ENCODE measurements around the gene TP53I13. TPM values are rescaled to one million over a fixed set of nuclear protein-coding genes. Genes with fewer than 3 reads are reported as not detected.

The TP53I13 gene
- total and polyA plus RNA-seq, 2 donors (not counting 3 experiments of a cell fraction or from before 2014, with no cell fraction given): 41.1 to 42.7 TPM

DNA sequence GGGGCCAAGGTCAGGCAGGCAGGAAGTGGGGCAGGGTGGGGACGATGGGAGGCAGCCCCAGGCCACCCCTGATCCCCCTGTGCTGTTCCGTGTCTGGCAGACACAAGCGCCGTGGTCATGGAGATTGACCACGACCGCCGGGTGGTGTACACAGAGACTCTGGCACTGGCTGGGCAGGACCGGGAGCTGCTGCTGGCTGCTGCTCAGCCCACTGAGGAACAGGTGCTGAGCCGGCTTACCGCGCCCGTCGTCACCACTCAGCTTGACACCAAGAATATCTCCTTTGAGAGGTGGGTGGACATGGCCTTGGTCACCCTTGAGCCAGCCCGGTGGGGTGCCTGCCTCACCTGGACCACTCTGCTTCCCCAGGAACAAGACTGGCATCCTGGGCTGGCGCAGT, 40.5 kb downstream of the TP53I13 start:
- CTCF ChIA-PET: interaction anchor here (2.9 kb wide), 1 partner anchor 8 kb away, joined by 15 read pairs; no protein-coding TSS in a partner anchor
- no peak for DNase-seq (ENCODE audit: low read depth, low spot score)
- TF ChIP-seq MYC (IDR thresholded peaks at IDR 0.05; ENCODE audit: low read depth, low read length) (no peak), EZH2 (IDR thresholded peaks at IDR 0.05; ENCODE audit: borderline replicate concordance, low read depth, low read length, severe bottlenecking) (no peak), POLR2A (IDR thresholded peaks at IDR 0.05; ENCODE audit: low read depth, low read length) (no peak), JUN (IDR thresholded peaks at IDR 0.05; ENCODE audit: borderline replicate concordance, insufficient read depth, insufficient read length, low read depth) (no peak)
- TF ChIP-seq, protein P1, sequence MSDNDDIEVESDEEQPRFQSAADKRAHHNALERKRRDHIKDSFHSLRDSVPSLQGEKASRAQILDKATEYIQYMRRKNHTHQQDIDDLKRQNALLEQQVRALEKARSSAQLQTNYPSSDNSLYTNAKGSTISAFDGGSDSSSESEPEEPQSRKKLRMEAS (IDR thresholded peaks at IDR 0.05; ENCODE audit: insufficient read depth, insufficient read length): no peak
- TF ChIP-seq, protein P2, sequence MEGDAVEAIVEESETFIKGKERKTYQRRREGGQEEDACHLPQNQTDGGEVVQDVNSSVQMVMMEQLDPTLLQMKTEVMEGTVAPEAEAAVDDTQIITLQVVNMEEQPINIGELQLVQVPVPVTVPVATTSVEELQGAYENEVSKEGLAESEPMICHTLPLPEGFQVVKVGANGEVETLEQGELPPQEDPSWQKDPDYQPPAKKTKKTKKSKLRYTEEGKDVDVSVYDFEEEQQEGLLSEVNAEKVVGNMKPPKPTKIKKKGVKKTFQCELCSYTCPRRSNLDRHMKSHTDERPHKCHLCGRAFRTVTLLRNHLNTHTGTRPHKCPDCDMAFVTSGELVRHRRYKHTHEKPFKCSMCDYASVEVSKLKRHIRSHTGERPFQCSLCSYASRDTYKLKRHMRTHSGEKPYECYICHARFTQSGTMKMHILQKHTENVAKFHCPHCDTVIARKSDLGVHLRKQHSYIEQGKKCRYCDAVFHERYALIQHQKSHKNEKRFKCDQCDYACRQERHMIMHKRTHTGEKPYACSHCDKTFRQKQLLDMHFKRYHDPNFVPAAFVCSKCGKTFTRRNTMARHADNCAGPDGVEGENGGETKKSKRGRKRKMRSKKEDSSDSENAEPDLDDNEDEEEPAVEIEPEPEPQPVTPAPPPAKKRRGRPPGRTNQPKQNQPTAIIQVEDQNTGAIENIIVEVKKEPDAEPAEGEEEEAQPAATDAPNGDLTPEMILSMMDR (IDR thresholded peaks at IDR 0.05; ENCODE audit: extremely low read depth in 1 of 2, insufficient read depth in 1 of 2, low read depth in 1 of 2, low read length in 2 of 2): no peak
- POLR2A ChIA-PET: no interaction called here
- no peak for FAIRE-seq
- Histone ChIP-seq H3K4me1 (ENCODE audit: control insufficient read depth, extremely low read depth, insufficient read depth, low read length) (peaks cover 9% of the 10 kb centered on the region), H3K9me1 (replicated peaks; ENCODE audit: control insufficient read depth, extremely low read depth, insufficient read depth, low read length) (no peaks in the 10 kb centered on the region), H3K79me2 (ENCODE audit: control insufficient read depth, insufficient read depth, low read length) (no peaks in the 10 kb centered on the region), H3K9ac (replicated peaks; ENCODE audit: extremely low read depth, insufficient read depth, low read length) (no peak overlapping the region), H3K4me3 (replicated peaks in 1 of 3; ENCODE audit: insufficient read depth in 1 of 3, low read depth in 1 of 3, low read length in 3 of 3) (no peak overlapping the region), H3K4me2 (ENCODE audit: insufficient read depth, low read length) (no peak overlapping the region), H3K36me3 (ENCODE audit: control insufficient read depth in 2 of 2, extremely low read depth in 1 of 2, insufficient read depth in 2 of 2, low read length in 2 of 2) (peaks cover 0 to 4% of the 10 kb centered on the region in 2 experiments), H3K27ac (ENCODE audit: insufficient read depth, low read depth, low read length) (no peak overlapping the region), H2AFZ (ENCODE audit: low read depth, low read length) (no peak overlapping the region), H3K9me3 (replicated peaks; ENCODE audit: control insufficient read depth, insufficient read depth, low read length) (no peaks in the 10 kb centered on the region), H4K20me1 (replicated peaks; ENCODE audit: control insufficient read depth, extremely low read depth, insufficient read depth, low read length) (no peaks in the 10 kb centered on the region), H3K27me3 (ENCODE audit: control insufficient read depth in 2 of 2, insufficient read depth in 2 of 2, low read length in 2 of 2) (no peaks in the 10 kb centered on the region)
- dilution Hi-C loops (cut with MboI; ENCODE audit: extremely low pct_ligation_motif_present, low sequenced_read_pairs) (no loop called here), intact Hi-C loops (cut with micrococcal nuclease) (no loop called here)
- BruUV-seq (replicated peaks): no TSS peak

DNA sequence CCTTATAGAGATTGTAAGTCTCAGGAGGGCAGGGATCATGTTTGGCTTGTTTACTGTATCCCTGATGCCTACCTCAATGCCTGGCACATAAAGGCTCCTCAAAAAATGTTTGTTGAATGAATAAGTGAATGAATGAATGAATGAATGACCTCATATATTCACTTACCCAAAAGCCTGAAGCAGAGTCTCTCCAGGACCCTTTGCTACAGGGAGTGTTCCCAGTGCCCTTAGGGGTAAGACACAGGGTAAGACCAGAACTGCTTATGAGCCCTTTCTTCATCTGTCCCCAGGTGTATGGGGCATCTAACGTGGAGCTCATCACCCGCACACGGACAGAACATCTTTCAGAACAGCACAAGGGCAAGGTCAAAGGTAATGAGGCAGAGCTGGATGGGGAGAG, 41.9 kb downstream of the TP53I13 start:
- POLR2A ChIA-PET: no interaction called here
- dilution Hi-C loops (cut with MboI; ENCODE audit: extremely low pct_ligation_motif_present, low sequenced_read_pairs): no loop called here
- no peak for FAIRE-seq

More for the DNA sequence above, 41.9 kb downstream of the TP53I13 start:
- no peak for DNase-seq (ENCODE audit: low read depth, low spot score)
- peaks cover 0 to 4% of the 10 kb centered on the region in 2 experiments for H3K36me3 ChIP-seq (ENCODE audit: control insufficient read depth in 2 of 2, extremely low read depth in 1 of 2, insufficient read depth in 2 of 2, low read length in 2 of 2)
- H3K4me2 ChIP-seq (ENCODE audit: insufficient read depth, low read length): no peak overlapping the region
- no peak overlapping the region for H3K9ac ChIP-seq (replicated peaks; ENCODE audit: extremely low read depth, insufficient read depth, low read length)
- no peak overlapping the region for H3K27ac ChIP-seq (ENCODE audit: insufficient read depth, low read depth, low read length)
- no peak overlapping the region for H2AFZ ChIP-seq (ENCODE audit: low read depth, low read length)
- H4K20me1 ChIP-seq (replicated peaks; ENCODE audit: control insufficient read depth, extremely low read depth, insufficient read depth, low read length): no peaks in the 10 kb centered on the region
- no peaks in the 10 kb centered on the region for H3K79me2 ChIP-seq (ENCODE audit: control insufficient read depth, insufficient read depth, low read length)
- no peak for TF ChIP-seq EZH2 (IDR thresholded peaks at IDR 0.05; ENCODE audit: borderline replicate concordance, low read depth, low read length, severe bottlenecking)
- intact Hi-C loops (cut with micrococcal nuclease): no loop called here
- H3K4me3 ChIP-seq (replicated peaks in 1 of 3; ENCODE audit: insufficient read depth in 1 of 3, low read depth in 1 of 3, low read length in 3 of 3): no peak overlapping the region
- CTCF ChIA-PET: interaction anchor here (0.7 kb wide), 1 partner anchor 18 kb away, joined by 3 read pairs; the partner anchor contains the start of gene ANKRD13B
- peaks cover 10% of the 10 kb centered on the region for H3K4me1 ChIP-seq (ENCODE audit: control insufficient read depth, extremely low read depth, insufficient read depth, low read length)
- BruUV-seq (replicated peaks): no TSS peak
- no peaks in the 10 kb centered on the region for H3K9me3 ChIP-seq (replicated peaks; ENCODE audit: control insufficient read depth, insufficient read depth, low read length)
- H3K27me3 ChIP-seq (ENCODE audit: control insufficient read depth in 2 of 2, insufficient read depth in 2 of 2, low read length in 2 of 2): no peaks in the 10 kb centered on the region
- no peaks in the 10 kb centered on the region for H3K9me1 ChIP-seq (replicated peaks; ENCODE audit: control insufficient read depth, extremely low read depth, insufficient read depth, low read length)
